HepG2 (cell line): ENCODE data around the gene MYO18A. TPM values are rescaled to one million over a fixed set of nuclear protein-coding genes. Genes with fewer than 3 reads are reported as not detected.

ENCODE experiments used
- BORCS8-MEF2B ChIP-seq: sonication (generic); formaldehyde crosslinking; IDR thresholded peaks from 2 replicates; pipeline ENCODE4 v1.8.0; 2022; ENCODE audit warnings: mild to moderate bottlenecking, missing genetic modification reagents
- CREB1 ChIP-seq, 2 experiments: fragments of 450-650 bp in 1 of 2; IDR thresholded peaks; 2 replicates each; pipeline ENCODE4 v1.6.1; 2016 to 2017; ENCODE audit warnings: control low read depth in 1 of 2, mild to moderate bottlenecking in 1 of 2, missing compliant biosample characterization in 1 of 2, missing genetic modification characterization in 1 of 2
- FIP1L1 ChIP-seq: fragments of 200-400 bp; formaldehyde crosslinking; IDR thresholded peaks from 2 replicates; pipeline ENCODE4 v1.6.1; 2018; ENCODE audit warnings: low read depth, mild to moderate bottlenecking, low read length, moderate library complexity, borderline replicate concordance; ENCODE audit not compliant: insufficient read depth
- FOXK1 ChIP-seq: sonication (generic); formaldehyde crosslinking; IDR thresholded peaks from 2 replicates; pipeline ENCODE4 v1.4.0; 2020; ENCODE audit warnings: low read depth, missing genetic modification reagents, borderline replicate concordance
- GATA4 ChIP-seq: sonication (generic); IDR thresholded peaks from 2 replicates; pipeline ENCODE4 v1.6.1; 2016; ENCODE audit warnings: antibody characterized with exemption, low read depth, borderline replicate concordance
- HIC2 ChIP-seq: sonication (generic); formaldehyde crosslinking; IDR thresholded peaks from 2 replicates; pipeline ENCODE4 v1.9.0; 2022; ENCODE audit warnings: low read depth, missing genetic modification reagents
- HIVEP1 ChIP-seq: sonication (generic); formaldehyde crosslinking; IDR thresholded peaks from 2 replicates; pipeline ENCODE4 v1.4.0; 2020; ENCODE audit warnings: mild to moderate bottlenecking, missing genetic modification reagents
- IKZF1 ChIP-seq: fragments of 450-650 bp; IDR thresholded peaks from 2 replicates; pipeline ENCODE4 v1.7.1; 2016
- KLF12 ChIP-seq: sonication (generic); formaldehyde crosslinking; IDR thresholded peaks from 2 replicates; pipeline ENCODE4 v1.4.0; 2020; ENCODE audit warnings: missing genetic modification reagents, borderline replicate concordance
- LCORL ChIP-seq, 2 experiments: fragments of 450-650 bp in 1 of 2; sonication (generic) in 1 of 2; formaldehyde crosslinking in 1 of 2; IDR thresholded peaks; 2 replicates each; pipeline versions ENCODE4 v1.5.0 to v1.6.1; 2017 to 2020; ENCODE audit warnings: antibody characterized with exemption in 1 of 2, missing genetic modification reagents in 1 of 2
- MIER3 ChIP-seq: IDR thresholded peaks from 2 replicates; pipeline ENCODE4 v1.6.1; 2016; ENCODE audit warnings: missing compliant biosample characterization, borderline replicate concordance
- MXD1 ChIP-seq: sonication (generic); formaldehyde crosslinking; IDR thresholded peaks from 2 replicates; pipeline ENCODE4 v1.4.0; 2020; ENCODE audit warnings: mild to moderate bottlenecking, missing genetic modification reagents
- NCOR1 ChIP-seq: fragments of 200-600 bp; sonication (generic); IDR thresholded peaks from 2 replicates; pipeline ENCODE4 v1.7.0; 2017; ENCODE audit warnings: antibody characterized with exemption, low read length, borderline replicate concordance
- PBX3 ChIP-seq: sonication (generic); formaldehyde crosslinking; IDR thresholded peaks from 2 replicates; pipeline ENCODE4 v1.8.1; 2023; ENCODE audit warnings: missing genetic modification reagents, inconsistent platforms, borderline replicate concordance
- RBM22 ChIP-seq: fragments of 200-400 bp; formaldehyde crosslinking; optimal IDR thresholded peaks from 2 replicates; pipeline ENCODE3; 2017; ENCODE audit warnings: mild to moderate bottlenecking, low read length, moderate library complexity
- RELA ChIP-seq: sonication (generic); formaldehyde crosslinking; IDR thresholded peaks from 2 replicates; pipeline ENCODE4 v1.4.0; 2020; ENCODE audit warnings: missing genetic modification reagents
- RXRB ChIP-seq: IDR thresholded peaks from 2 replicates; pipeline ENCODE4 v1.6.1; 2016; ENCODE audit warnings: borderline replicate concordance, missing genetic modification reagents, missing compliant biosample characterization
- TMF1 ChIP-seq: sonication (generic); formaldehyde crosslinking; IDR thresholded peaks from 2 replicates; pipeline ENCODE4 v1.8.1; 2022; ENCODE audit warnings: low read depth, missing genetic modification reagents
- ZBTB4 ChIP-seq: sonication (generic); formaldehyde crosslinking; IDR thresholded peaks from 2 replicates; pipeline ENCODE4 v1.4.0; 2020; ENCODE audit warnings: missing genetic modification reagents, mild to moderate bottlenecking, borderline replicate concordance
- ZNF350 ChIP-seq: sonication (generic); formaldehyde crosslinking; IDR thresholded peaks from 2 replicates; pipeline ENCODE4 v1.4.0; 2020; ENCODE audit warnings: mild to moderate bottlenecking, low read depth, missing genetic modification reagents, borderline replicate concordance
- ZNF713 ChIP-seq: sonication (generic); formaldehyde crosslinking; IDR thresholded peaks from 2 replicates; pipeline ENCODE4 v1.4.0; 2020; ENCODE audit warnings: mild to moderate bottlenecking, missing genetic modification reagents
- ZNF746 ChIP-seq: sonication (generic); formaldehyde crosslinking; IDR thresholded peaks from 2 replicates; pipeline ENCODE4 v1.8.0; 2022; ENCODE audit warnings: mild to moderate bottlenecking, missing genetic modification reagents
- polyA plus RNA-seq, 8 experiments: library from polyadenylated mRNA; depleted of rRNA in 3 of 8; stranded (reverse) in 7 of 8; unstranded in 1 of 8; fragments of >200 nt; fragmentation: Illumina TruSeq in 4 of 8; extraction: Trizol in 4 of 8; gene quantifications; 2 replicates each; pipeline versions ENCODE4 v1.2.1 to v1.2.3, GENCODE V29; 2011 to 2016; ENCODE audit warnings: low read depth in 4 of 8, missing spikeins in 1 of 8, mixed read lengths in 1 of 8; ENCODE audit not compliant: insufficient read depth in 1 of 8
- total RNA-seq, 5 experiments: library from RNA; depleted of rRNA; stranded (reverse); fragments of >200 nt; fragmentation: Illumina TruSeq; extraction: Trizol; gene quantifications; 2 replicates each; pipeline ENCODE4 v1.2.3, GENCODE V29; 2016; ENCODE audit warnings: low read depth in 1 of 5

MYO18A gene
- total and polyA plus RNA-seq, 2 of the 13 experiments (the other 11 are each of a cell fraction or from before 2014, with no cell fraction given), result 16.8 to 24.8 TPM

GRCh38 chr17:29158488-29159275 is 21.5 kb downstream of the MYO18A start (continued):
- no peak for TF ChIP-seq BORCS8-MEF2B (CRISPR knock-in tag)
- TF ChIP-seq MIER3 (CRISPR knock-in tag), result peak; percentile 39; the same call in 1 of the 2 replicates
- TF ChIP-seq KLF12 (CRISPR knock-in tag), result 0 out of 2 replicates have a peak, but pooled peaks have one; percentile 28
- TF ChIP-seq ZBTB4, result peak; percentile 57; the same call in 1 of the 2 replicates
- no peak for TF ChIP-seq LCORL (IDR thresholded peaks at IDR 0.05)
- TF ChIP-seq LCORL (CRISPR knock-in tag; IDR thresholded peaks at IDR 0.05), result peak; percentile 76
- TF ChIP-seq MXD1 (CRISPR knock-in tag), result no peak
- peak; percentile 87; the same call in 1 of the 2 replicates for TF ChIP-seq HIC2 (CRISPR knock-in tag)
- TF ChIP-seq RELA, result no peak
- no peak for TF ChIP-seq IKZF1
- TF ChIP-seq RBM22, result no peak
- no peak for TF ChIP-seq TMF1 (CRISPR knock-in tag)
- 0 out of 2 replicates have a peak, but pooled peaks have one; percentile 29 for TF ChIP-seq ZNF350 (CRISPR knock-in tag)
- TF ChIP-seq PBX3 (CRISPR knock-in tag), result no peak
- 0 out of 2 replicates have a peak, but pooled peaks have one; percentile 21 for TF ChIP-seq HIVEP1
- TF ChIP-seq FIP1L1, result no peak
- no peak; the same call in 1 of the 2 replicates for TF ChIP-seq NCOR1
- TF ChIP-seq GATA4, result peak; percentile 65; the same call in 1 of the 2 replicates
- TF ChIP-seq RXRB (CRISPR knock-in tag), result peak; percentile 93
- TF ChIP-seq FOXK1, result peak; percentile 42; the same call in 1 of the 2 replicates
- TF ChIP-seq ZNF713 (CRISPR knock-in tag), result no peak
- no peak for TF ChIP-seq CREB1 (IDR thresholded peaks at IDR 0.05)
- peak; percentile 46; the same call in 1 of the 2 replicates for TF ChIP-seq CREB1 (CRISPR knock-in tag; IDR thresholded peaks at IDR 0.05)
- peak; percentile 43; the same call in 1 of the 2 replicates for TF ChIP-seq ZNF746
